Subcutaneous abdominal adipose tissue (tissue), 5 donors: Measurements from ENCODE around the gene SPTSSB.

Experiments used
- H3K27ac ChIP-seq: one replicate; pipeline ENCODE4 v1.7.0; 2013; ENCODE audit warnings: low read depth, mild to moderate bottlenecking, inconsistent platforms, low read length, moderate library complexity
- H3K27me3 ChIP-seq, 5 donors: one replicate each; pipeline ENCODE4 v1.7.0; 2013; ENCODE audit warnings: low read length in 5 of 5, inconsistent platforms in 1 of 5; ENCODE audit not compliant: control insufficient read depth in 5 of 5, insufficient read depth in 4 of 5
- H3K36me3 ChIP-seq, 5 donors: one replicate each; pipeline ENCODE4 v1.7.0; 2013; ENCODE audit warnings: low read length in 5 of 5; ENCODE audit not compliant: control insufficient read depth in 5 of 5, insufficient read depth in 5 of 5
- H3K4me1 ChIP-seq, 5 donors: one replicate each; pipeline ENCODE4 v1.7.0; 2013; ENCODE audit warnings: low read length in 5 of 5, mild to moderate bottlenecking in 3 of 5, moderate library complexity in 1 of 5; ENCODE audit not compliant: control insufficient read depth in 5 of 5, insufficient read depth in 5 of 5
- H3K4me3 ChIP-seq, 5 donors: one replicate each; pipeline ENCODE4 v1.7.0; 2013; ENCODE audit warnings: low read length in 5 of 5, low read depth in 1 of 5
- H3K9ac ChIP-seq, 5 donors: one replicate each; pipeline ENCODE4 v1.7.0; 2013; ENCODE audit warnings: low read length in 5 of 5, mild to moderate bottlenecking in 4 of 5, moderate library complexity in 3 of 5
- H3K9me3 ChIP-seq, 5 donors: one replicate each; pipeline ENCODE4 v1.7.0; 2013; ENCODE audit warnings: low read length in 5 of 5; ENCODE audit not compliant: control insufficient read depth in 5 of 5
- donor health status: healthy.
- donor health status: healthy.
- donor health status: healthy.
- donor health status: healthy.
- donor health status: healthy.

SPTSSB gene

DNA sequence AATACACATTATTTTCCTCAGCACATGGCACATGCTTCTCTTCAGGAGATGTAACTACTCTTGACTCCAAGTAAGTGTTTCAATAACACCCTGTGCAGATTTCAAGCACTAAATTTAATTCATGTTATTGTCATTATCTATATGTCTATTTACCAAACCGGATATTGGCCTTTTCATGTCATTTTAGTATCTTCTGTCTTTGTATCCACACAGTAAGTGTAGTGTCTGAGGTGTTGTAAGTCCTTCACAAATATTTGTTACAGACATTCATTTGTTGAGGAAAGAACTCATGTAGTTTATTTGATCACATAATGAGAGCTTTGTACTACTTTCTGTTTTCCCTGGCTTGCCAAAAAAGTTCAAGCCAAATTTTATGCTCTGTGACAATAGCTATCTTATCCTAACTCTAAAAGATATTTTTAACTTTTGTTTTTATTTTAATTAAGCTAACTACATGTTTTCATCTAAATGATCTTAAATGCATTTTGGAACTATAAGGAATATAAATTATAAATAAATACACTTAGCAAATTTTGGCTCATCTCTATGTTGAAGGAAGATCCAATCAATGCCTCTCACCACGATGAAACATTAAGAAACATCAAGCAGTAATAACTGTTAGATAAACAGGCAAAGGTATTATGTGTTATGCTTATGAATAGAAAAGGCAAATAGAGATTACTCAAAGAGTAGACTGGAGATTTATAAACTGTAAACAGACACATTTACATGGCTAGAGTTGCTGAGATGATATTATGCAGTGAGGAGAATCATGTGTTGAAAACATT, 48.3 kb downstream of the SPTSSB start:
- Histone ChIP-seq H3K9ac (no peak overlapping the region), H3K4me3 (no peak overlapping the region), H3K36me3 (no peaks in the 10 kb centered on the region), H3K27ac (no peak overlapping the region), H3K9me3 (peaks cover 0 to 6% (median 2%) of the 10 kb centered on the region in 5 donors), H3K27me3 (no peaks in the 10 kb centered on the region), H3K4me1 (no peaks in the 10 kb centered on the region)

DNA sequence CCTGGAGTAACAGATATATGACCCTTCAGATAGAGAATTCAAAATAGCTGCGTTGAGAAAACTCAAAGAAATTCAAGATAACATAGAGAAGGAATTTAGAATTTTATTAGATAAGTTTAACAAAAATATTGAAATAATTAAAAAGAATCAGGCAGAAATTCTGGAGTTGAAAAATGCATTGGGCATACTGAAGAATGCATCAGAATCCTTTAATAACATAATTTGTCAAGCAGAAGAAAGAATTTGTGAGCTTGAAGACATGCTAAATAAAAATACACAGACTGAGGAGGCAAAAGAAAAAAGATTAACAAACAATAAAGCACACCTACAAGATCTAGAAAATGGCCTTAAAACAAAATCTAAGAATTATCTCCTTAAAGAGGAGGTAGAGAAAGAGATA, 50.5 kb downstream of the SPTSSB start:
- no peaks in the 10 kb centered on the region for H3K4me1 ChIP-seq
- H3K27ac ChIP-seq, result no peak overlapping the region
- no peak overlapping the region for H3K4me3 ChIP-seq
- no peaks in the 10 kb centered on the region for H3K27me3 ChIP-seq
- H3K9ac ChIP-seq, result no peak overlapping the region
- H3K36me3 ChIP-seq, result no peaks in the 10 kb centered on the region
- peaks cover 0 to 6% (median 2%) of the 10 kb centered on the region in 5 donors for H3K9me3 ChIP-seq

DNA sequence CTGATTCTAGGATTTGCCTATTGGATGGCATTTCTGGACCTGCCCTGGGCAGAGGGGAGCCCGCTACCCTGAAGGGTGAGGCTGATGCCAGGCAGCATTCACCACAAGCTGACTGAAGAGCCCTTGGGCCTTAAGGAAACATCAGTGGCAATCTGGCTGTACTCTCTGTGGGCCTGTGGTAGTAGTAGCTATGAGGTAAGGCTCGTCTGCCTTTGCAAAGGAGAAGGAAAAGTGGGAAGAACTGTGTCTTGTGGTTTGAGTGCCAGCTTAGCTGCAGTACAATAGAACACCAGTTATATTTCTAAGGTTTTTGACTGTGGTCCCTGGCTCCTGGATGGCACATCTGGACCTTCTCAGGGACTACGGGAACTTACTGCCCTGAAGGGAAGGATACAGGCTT, 51.5 kb downstream of the SPTSSB start:
- Histone ChIP-seq H3K36me3 (no peaks in the 10 kb centered on the region), H3K9me3 (peaks cover 0 to 6% (median 2%) of the 10 kb centered on the region in 5 donors), H3K27ac (no peak overlapping the region), H3K27me3 (no peaks in the 10 kb centered on the region), H3K9ac (no peak overlapping the region), H3K4me3 (no peak overlapping the region), H3K4me1 (no peaks in the 10 kb centered on the region)

GRCh38 chr3:161317077-161317476, 54.2 kb downstream of the SPTSSB start:
- Histone ChIP-seq H3K4me1 (no peaks in the 10 kb centered on the region), H3K9ac (no peak overlapping the region), H3K27me3 (no peaks in the 10 kb centered on the region), H3K27ac (no peak overlapping the region), H3K36me3 (no peaks in the 10 kb centered on the region), H3K9me3 (peaks cover 0 to 6% (median 2%) of the 10 kb centered on the region in 5 donors), H3K4me3 (no peak overlapping the region)

GRCh38 chr3:161316006-161316689, 55.2 kb downstream of the SPTSSB start:
- Histone ChIP-seq H3K4me1 (no peaks in the 10 kb centered on the region), H3K27me3 (no peaks in the 10 kb centered on the region), H3K36me3 (no peaks in the 10 kb centered on the region), H3K9me3 (peaks cover 0 to 6% (median 2%) of the 10 kb centered on the region in 5 donors), H3K9ac (no peak overlapping the region), H3K4me3 (no peak overlapping the region), H3K27ac (no peak overlapping the region)

DNA sequence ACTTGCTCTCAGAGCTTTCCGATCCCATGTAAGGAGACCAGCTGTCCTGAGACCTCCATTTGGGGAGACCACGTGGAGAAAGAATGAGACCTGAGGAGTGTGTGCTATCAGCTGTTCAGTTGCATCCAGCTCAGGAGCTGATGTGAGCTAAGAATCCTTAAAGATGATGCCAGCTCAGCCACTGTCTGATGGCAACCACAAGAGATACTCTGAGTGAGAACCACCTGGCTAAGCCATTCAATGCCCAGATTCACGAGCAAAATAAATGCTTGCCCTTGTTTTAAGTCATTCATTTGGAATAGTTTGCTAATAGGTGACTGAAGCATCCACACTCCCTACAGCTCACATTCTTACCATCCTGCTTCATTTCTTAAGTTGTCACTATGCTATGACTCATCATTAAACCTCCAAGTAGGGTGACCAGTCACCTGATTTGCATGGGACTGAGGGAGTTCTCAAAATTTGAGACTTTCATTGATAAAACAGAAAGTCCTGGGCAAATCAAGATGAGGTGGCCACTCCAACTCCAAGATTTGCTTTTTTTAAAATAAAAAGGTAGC, 56.4 kb downstream of the SPTSSB start:
- Histone ChIP-seq H3K27ac (no peak overlapping the region), H3K27me3 (no peaks in the 10 kb centered on the region), H3K4me1 (no peaks in the 10 kb centered on the region), H3K9ac (no peak overlapping the region), H3K4me3 (no peak overlapping the region), H3K36me3 (no peaks in the 10 kb centered on the region), H3K9me3 (peaks cover 0 to 5% (median 0%) of the 10 kb centered on the region in 5 donors)

- no peaks in the 10 kb centered on the region for H3K36me3 ChIP-seq
- no peaks in the 10 kb centered on the region for H3K4me1 ChIP-seq
Observed at GRCh38 chr3:161310649-161311423, 60.5 kb downstream of the SPTSSB start.

GRCh38 chr3:161305095-161305991, 66.0 kb downstream of the SPTSSB start:
- Histone ChIP-seq H3K27me3 (no peaks in the 10 kb centered on the region), H3K27ac (no peak overlapping the region), H3K4me3 (no peak overlapping the region), H3K9me3 (peaks cover 0 to 3% (median 0%) of the 10 kb centered on the region in 5 donors), H3K9ac (no peak overlapping the region), H3K4me1 (no peaks in the 10 kb centered on the region), H3K36me3 (no peaks in the 10 kb centered on the region)

More at GRCh38 chr3:161310649-161311423, 60.5 kb downstream of the SPTSSB start:
- no peak overlapping the region for H3K9ac ChIP-seq
- H3K4me3 ChIP-seq, result no peak overlapping the region
- H3K27me3 ChIP-seq, result no peaks in the 10 kb centered on the region
- no peak overlapping the region for H3K27ac ChIP-seq
- H3K9me3 ChIP-seq, result peaks cover 0 to 3% (median 0%) of the 10 kb centered on the region in 5 donors

- no peak overlapping the region for H3K4me3 ChIP-seq
- H3K4me1 ChIP-seq, result no peaks in the 10 kb centered on the region
- H3K27me3 ChIP-seq, result no peaks in the 10 kb centered on the region
- no peak overlapping the region for H3K9ac ChIP-seq
- peaks cover 0 to 6% (median 0%) of the 10 kb centered on the region in 5 donors for H3K9me3 ChIP-seq
- no peak overlapping the region for H3K27ac ChIP-seq
- no peaks in the 10 kb centered on the region for H3K36me3 ChIP-seq
Observed at GRCh38 chr3:161296814-161297213, 74.5 kb downstream of the SPTSSB start.
